HEK293 (cell line): ENCODE data around the gene PDZD4.

ENCODE experiments used
- GLI2 ChIP-seq: fragments of 450-650 bp; formaldehyde crosslinking; IDR thresholded peaks from 2 replicates; pipeline ENCODE4; 2017; ENCODE audit warnings: missing biosample characterization, missing genetic modification characterization, low read depth, borderline replicate concordance
- HOXC10 ChIP-seq: sonication (generic); formaldehyde crosslinking; IDR thresholded peaks from 2 replicates; pipeline ENCODE4 v1.8.1; 2023; ENCODE audit warnings: mild to moderate bottlenecking, missing genetic modification reagents
- ZNF211 ChIP-seq: fragments of 450-650 bp; formaldehyde crosslinking; IDR thresholded peaks from 2 replicates; pipeline ENCODE4 v1.5.1; 2016; ENCODE audit warnings: low read depth, missing biosample characterization, missing genetic modification characterization
- ZNF623 ChIP-seq: fragments of 450-650 bp; formaldehyde crosslinking; IDR thresholded peaks from 2 replicates; pipeline ENCODE4 v1.5.1; 2016; ENCODE audit warnings: missing biosample characterization, missing genetic modification characterization
- ZNF626 ChIP-seq: fragments of 450-650 bp; sonication (Bioruptor Pico); formaldehyde crosslinking; IDR thresholded peaks from 2 replicates; pipeline ENCODE4 v1.5.1; 2018; ENCODE audit warnings: missing biosample characterization, missing genetic modification characterization, inconsistent platforms
- ZNF792 ChIP-seq: fragments of 450-650 bp; formaldehyde crosslinking; IDR thresholded peaks from 2 replicates; pipeline ENCODE4 v1.5.1; 2016; ENCODE audit warnings: missing biosample characterization, missing genetic modification characterization
- TF ChIP-seq, protein P1 (sequence below): fragments of 450-650 bp; formaldehyde crosslinking; IDR thresholded peaks from 2 replicates; pipeline ENCODE4 v1.5.1; 2016; ENCODE audit warnings: missing biosample characterization, missing genetic modification characterization
- TF ChIP-seq, protein P2 (sequence below): fragments of 450-650 bp; formaldehyde crosslinking; IDR thresholded peaks from 2 replicates; pipeline ENCODE4 v1.5.1; 2016; ENCODE audit warnings: missing biosample characterization, missing genetic modification characterization
- TF ChIP-seq, protein P3 (sequence below): fragments of 450-650 bp; formaldehyde crosslinking; IDR thresholded peaks from 2 replicates; pipeline ENCODE4 v1.5.1; 2016; ENCODE audit warnings: missing biosample characterization, missing genetic modification characterization, low read depth

DNA sequence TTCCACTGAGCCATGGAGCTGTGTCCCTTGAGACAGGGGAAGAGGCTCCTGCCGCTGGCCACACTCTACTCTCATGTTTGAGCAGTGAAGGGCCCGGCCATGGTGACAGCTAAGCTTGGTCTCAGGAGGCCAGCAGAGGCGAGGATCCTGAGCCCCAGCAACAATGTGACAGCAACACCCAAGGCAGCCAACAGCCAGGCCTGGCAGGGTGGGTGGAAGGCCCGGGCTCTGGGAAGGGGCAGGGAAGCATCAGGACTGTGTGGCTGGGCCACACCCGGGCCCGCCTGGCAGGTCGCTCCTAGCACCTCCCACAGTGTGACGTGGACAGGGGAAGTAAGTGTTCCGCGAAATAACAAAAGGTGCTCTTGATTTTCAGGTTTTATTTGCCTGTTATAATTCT lies 30.8 kb upstream of the PDZD4 start:
- TF ChIP-seq, protein P1, sequence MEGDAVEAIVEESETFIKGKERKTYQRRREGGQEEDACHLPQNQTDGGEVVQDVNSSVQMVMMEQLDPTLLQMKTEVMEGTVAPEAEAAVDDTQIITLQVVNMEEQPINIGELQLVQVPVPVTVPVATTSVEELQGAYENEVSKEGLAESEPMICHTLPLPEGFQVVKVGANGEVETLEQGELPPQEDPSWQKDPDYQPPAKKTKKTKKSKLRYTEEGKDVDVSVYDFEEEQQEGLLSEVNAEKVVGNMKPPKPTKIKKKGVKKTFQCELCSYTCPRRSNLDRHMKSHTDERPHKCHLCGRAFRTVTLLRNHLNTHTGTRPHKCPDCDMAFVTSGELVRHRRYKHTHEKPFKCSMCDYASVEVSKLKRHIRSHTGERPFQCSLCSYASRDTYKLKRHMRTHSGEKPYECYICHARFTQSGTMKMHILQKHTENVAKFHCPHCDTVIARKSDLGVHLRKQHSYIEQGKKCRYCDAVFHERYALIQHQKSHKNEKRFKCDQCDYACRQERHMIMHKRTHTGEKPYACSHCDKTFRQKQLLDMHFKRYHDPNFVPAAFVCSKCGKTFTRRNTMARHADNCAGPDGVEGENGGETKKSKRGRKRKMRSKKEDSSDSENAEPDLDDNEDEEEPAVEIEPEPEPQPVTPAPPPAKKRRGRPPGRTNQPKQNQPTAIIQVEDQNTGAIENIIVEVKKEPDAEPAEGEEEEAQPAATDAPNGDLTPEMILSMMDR (tag by site-specific recombination): no peak
- TF ChIP-seq ZNF792 (tag by site-specific recombination) (no peak), ZNF623 (tag by site-specific recombination) (no peak), HOXC10 (CRISPR knock-in tag) (no peak), ZNF626 (tag by site-specific recombination) (no peak), GLI2 (tag by site-specific recombination) (no peak), ZNF211 (tag by site-specific recombination) (no peak)
- TF ChIP-seq, protein P2, sequence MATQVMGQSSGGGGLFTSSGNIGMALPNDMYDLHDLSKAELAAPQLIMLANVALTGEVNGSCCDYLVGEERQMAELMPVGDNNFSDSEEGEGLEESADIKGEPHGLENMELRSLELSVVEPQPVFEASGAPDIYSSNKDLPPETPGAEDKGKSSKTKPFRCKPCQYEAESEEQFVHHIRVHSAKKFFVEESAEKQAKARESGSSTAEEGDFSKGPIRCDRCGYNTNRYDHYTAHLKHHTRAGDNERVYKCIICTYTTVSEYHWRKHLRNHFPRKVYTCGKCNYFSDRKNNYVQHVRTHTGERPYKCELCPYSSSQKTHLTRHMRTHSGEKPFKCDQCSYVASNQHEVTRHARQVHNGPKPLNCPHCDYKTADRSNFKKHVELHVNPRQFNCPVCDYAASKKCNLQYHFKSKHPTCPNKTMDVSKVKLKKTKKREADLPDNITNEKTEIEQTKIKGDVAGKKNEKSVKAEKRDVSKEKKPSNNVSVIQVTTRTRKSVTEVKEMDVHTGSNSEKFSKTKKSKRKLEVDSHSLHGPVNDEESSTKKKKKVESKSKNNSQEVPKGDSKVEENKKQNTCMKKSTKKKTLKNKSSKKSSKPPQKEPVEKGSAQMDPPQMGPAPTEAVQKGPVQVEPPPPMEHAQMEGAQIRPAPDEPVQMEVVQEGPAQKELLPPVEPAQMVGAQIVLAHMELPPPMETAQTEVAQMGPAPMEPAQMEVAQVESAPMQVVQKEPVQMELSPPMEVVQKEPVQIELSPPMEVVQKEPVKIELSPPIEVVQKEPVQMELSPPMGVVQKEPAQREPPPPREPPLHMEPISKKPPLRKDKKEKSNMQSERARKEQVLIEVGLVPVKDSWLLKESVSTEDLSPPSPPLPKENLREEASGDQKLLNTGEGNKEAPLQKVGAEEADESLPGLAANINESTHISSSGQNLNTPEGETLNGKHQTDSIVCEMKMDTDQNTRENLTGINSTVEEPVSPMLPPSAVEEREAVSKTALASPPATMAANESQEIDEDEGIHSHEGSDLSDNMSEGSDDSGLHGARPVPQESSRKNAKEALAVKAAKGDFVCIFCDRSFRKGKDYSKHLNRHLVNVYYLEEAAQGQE (tag by site-specific recombination): no peak
- TF ChIP-seq, protein P3, sequence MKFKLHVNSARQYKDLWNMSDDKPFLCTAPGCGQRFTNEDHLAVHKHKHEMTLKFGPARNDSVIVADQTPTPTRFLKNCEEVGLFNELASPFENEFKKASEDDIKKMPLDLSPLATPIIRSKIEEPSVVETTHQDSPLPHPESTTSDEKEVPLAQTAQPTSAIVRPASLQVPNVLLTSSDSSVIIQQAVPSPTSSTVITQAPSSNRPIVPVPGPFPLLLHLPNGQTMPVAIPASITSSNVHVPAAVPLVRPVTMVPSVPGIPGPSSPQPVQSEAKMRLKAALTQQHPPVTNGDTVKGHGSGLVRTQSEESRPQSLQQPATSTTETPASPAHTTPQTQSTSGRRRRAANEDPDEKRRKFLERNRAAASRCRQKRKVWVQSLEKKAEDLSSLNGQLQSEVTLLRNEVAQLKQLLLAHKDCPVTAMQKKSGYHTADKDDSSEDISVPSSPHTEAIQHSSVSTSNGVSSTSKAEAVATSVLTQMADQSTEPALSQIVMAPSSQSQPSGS: no peak
